ENCODE measurements around the gene ST3GAL3. TPM values are rescaled to one million over a fixed set of nuclear protein-coding genes. Genes with fewer than 3 reads are reported as not detected.
A peak's percentile ranks its signal among the peaks of the same experiment; 100 is the strongest.

Gene ST3GAL3
- total and polyA plus RNA-seq, 2 experiments from 2014 or later: 4.5 to 7.0 TPM

GRCh38 chr1:43953361-43953760 is 246.0 kb downstream of the ST3GAL3 start:
- Histone ChIP-seq H3K4me2 (no peak overlapping the region; the same call in 1 of the 2 replicates), H3F3A (replicated peaks; ENCODE audit: low read depth) (no peaks in the 10 kb centered on the region), H3K36me3 (ENCODE audit: insufficient read depth) (no peaks in the 10 kb centered on the region), H3K4me3 (no peak overlapping the region), H3K4me1 (ENCODE audit: insufficient read depth) (peaks cover 3% of the 10 kb centered on the region; the same call in 1 of the 2 replicates), H3K9me2 (ENCODE audit: insufficient read depth) (no peaks in the 10 kb centered on the region), H3K27me3 (ENCODE audit: insufficient read depth) (no peaks in the 10 kb centered on the region), H3K27ac (ENCODE audit: low read depth) (no peak overlapping the region), H3K79me2 (replicated peaks; ENCODE audit: insufficient read depth) (peaks cover 4% of the 10 kb centered on the region; the same call in 1 of the 2 replicates), H4K20me1 (replicated peaks; ENCODE audit: insufficient read depth) (no peaks in the 10 kb centered on the region; the same call in 1 of the 2 replicates), H2AFZ (no peak overlapping the region)
- peak overlapping the region; percentile 11; the same call in 1 of the 3 replicates for H3K4me3 Mint-ChIP-seq
- H3K27ac Mint-ChIP-seq: 0 out of 2 replicates have a peak overlapping the region, but pooled peaks have one; percentile 23
- no peak for DNase-seq (ENCODE audit: low spot score)
- peaks cover 14% of the 10 kb centered on the region for H3K4me1 Mint-ChIP-seq
- TF ChIP-seq JUNB (IDR thresholded peaks at IDR 0.05; ENCODE audit: unreplicated experiment): no peak
- TF ChIP-seq ZNF114 (CRISPR knock-in tag; IDR thresholded peaks at IDR 0.05): no peak
- no peak for TF ChIP-seq ZNF331 (CRISPR knock-in tag; IDR thresholded peaks at IDR 0.05; ENCODE audit: low read depth)
- no peak for TF ChIP-seq EZH2phosphoT487 (IDR thresholded peaks at IDR 0.05; ENCODE audit: unreplicated experiment)
- no peak for TF ChIP-seq NANOG (IDR thresholded peaks at IDR 0.05; ENCODE audit: borderline replicate concordance)
- no peak for TF ChIP-seq CREB1 (CRISPR knock-in tag; IDR thresholded peaks at IDR 0.05; ENCODE audit: low read depth)
- TF ChIP-seq, protein P1, sequence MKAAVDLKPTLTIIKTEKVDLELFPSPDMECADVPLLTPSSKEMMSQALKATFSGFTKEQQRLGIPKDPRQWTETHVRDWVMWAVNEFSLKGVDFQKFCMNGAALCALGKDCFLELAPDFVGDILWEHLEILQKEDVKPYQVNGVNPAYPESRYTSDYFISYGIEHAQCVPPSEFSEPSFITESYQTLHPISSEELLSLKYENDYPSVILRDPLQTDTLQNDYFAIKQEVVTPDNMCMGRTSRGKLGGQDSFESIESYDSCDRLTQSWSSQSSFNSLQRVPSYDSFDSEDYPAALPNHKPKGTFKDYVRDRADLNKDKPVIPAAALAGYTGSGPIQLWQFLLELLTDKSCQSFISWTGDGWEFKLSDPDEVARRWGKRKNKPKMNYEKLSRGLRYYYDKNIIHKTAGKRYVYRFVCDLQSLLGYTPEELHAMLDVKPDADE (IDR thresholded peaks at IDR 0.05): no peak
- TF ChIP-seq, protein P2, sequence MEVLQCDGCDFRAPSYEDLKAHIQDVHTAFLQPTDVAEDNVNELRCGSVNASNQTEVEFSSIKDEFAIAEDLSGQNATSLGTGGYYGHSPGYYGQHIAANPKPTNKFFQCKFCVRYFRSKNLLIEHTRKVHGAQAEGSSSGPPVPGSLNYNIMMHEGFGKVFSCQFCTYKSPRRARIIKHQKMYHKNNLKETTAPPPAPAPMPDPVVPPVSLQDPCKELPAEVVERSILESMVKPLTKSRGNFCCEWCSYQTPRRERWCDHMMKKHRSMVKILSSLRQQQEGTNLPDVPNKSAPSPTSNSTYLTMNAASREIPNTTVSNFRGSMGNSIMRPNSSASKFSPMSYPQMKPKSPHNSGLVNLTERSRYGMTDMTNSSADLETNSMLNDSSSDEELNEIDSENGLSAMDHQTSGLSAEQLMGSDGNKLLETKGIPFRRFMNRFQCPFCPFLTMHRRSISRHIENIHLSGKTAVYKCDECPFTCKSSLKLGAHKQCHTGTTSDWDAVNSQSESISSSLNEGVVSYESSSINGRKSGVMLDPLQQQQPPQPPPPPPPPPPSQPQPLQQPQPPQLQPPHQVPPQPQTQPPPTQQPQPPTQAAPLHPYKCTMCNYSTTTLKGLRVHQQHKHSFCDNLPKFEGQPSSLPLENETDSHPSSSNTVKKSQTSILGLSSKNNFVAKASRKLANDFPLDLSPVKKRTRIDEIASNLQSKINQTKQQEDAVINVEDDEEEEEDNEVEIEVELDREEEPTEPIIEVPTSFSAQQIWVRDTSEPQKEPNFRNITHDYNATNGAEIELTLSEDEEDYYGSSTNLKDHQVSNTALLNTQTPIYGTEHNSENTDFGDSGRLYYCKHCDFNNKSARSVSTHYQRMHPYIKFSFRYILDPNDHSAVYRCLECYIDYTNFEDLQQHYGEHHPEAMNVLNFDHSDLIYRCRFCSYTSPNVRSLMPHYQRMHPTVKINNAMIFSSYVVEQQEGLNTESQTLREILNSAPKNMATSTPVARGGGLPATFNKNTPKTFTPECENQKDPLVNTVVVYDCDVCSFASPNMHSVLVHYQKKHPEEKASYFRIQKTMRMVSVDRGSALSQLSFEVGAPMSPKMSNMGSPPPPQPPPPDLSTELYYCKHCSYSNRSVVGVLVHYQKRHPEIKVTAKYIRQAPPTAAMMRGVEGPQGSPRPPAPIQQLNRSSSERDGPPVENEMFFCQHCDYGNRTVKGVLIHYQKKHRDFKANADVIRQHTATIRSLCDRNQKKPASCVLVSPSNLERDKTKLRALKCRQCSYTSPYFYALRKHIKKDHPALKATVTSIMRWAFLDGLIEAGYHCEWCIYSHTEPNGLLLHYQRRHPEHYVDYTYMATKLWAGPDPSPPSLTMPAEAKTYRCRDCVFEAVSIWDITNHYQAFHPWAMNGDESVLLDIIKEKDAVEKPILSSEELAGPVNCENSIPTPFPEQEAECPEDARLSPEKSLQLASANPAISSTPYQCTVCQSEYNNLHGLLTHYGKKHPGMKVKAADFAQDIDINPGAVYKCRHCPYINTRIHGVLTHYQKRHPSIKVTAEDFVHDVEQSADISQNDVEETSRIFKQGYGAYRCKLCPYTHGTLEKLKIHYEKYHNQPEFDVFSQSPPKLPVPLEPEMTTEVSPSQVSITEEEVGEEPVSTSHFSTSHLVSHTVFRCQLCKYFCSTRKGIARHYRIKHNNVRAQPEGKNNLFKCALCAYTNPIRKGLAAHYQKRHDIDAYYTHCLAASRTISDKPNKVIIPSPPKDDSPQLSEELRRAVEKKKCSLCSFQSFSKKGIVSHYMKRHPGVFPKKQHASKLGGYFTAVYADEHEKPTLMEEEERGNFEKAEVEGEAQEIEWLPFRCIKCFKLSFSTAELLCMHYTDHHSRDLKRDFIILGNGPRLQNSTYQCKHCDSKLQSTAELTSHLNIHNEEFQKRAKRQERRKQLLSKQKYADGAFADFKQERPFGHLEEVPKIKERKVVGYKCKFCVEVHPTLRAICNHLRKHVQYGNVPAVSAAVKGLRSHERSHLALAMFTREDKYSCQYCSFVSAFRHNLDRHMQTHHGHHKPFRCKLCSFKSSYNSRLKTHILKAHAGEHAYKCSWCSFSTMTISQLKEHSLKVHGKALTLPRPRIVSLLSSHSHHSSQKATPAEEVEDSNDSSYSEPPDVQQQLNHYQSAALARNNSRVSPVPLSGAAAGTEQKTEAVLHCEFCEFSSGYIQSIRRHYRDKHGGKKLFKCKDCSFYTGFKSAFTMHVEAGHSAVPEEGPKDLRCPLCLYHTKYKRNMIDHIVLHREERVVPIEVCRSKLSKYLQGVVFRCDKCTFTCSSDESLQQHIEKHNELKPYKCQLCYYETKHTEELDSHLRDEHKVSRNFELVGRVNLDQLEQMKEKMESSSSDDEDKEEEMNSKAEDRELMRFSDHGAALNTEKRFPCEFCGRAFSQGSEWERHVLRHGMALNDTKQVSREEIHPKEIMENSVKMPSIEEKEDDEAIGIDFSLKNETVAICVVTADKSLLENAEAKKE (CRISPR knock-in tag; IDR thresholded peaks at IDR 0.05): no peak
- no peak for TF ChIP-seq EZH2 (IDR thresholded peaks at IDR 0.05; ENCODE audit: low read depth, unreplicated experiment)
- TF ChIP-seq REST (IDR thresholded peaks at IDR 0.05; ENCODE audit: unreplicated experiment): no peak
- no peak for TF ChIP-seq CTCF (conservative IDR thresholded peaks at IDR 0.05; ENCODE audit: low read depth in 2 of 2)
- no peak for TF ChIP-seq STAT1 (IDR thresholded peaks at IDR 0.05; ENCODE audit: unreplicated experiment)
- no peak for TF ChIP-seq POLR2AphosphoS5 (IDR thresholded peaks at IDR 0.05; ENCODE audit: low read depth)
- H3K36me3 Mint-ChIP-seq (ENCODE audit: low read depth): no peaks in the 10 kb centered on the region; the same call in 2 of the 3 replicates
- ATAC-seq: no peak
- H3K9me3 Mint-ChIP-seq: no peaks in the 10 kb centered on the region
- peaks cover 16% of the 10 kb centered on the region for H3K27me3 Mint-ChIP-seq (ENCODE audit: insufficient read depth, low read depth, poor library complexity)

Measured in GM23338 (cell line).